ENCODE data around the gene AVPI1. TPM values are rescaled to one million over a fixed set of nuclear protein-coding genes. Genes with fewer than 3 reads are reported as not detected.
A peak's percentile ranks its signal among the peaks of the same experiment; 100 is the strongest.

AVPI1 gene
- total and polyA plus RNA-seq, 2 experiments from 2014 or later, result 7.4 to 7.6 TPM

DNA sequence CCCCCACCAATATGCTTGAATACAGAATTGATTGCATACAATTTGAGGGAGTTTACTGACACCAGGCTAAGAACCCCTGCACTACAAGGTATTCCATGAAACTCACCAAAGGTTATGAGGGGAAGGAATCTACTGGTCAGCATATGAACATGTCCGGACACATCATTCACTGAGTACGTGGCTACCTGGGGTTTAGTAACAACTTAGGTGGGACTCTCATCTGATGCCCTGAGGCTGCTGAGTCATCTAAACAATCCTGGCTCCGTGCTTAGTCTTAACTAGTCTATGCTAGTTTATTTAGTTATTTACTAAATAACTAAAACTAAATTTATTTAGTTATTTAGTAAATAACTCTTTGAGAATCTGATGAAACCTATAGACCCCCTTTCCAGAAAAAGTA is 35.3 kb downstream of the AVPI1 start:
- H3K79me2 ChIP-seq (replicated peaks; ENCODE audit: insufficient read depth), result peaks cover 41% of the 10 kb centered on the region
- H3K27me3 ChIP-seq (ENCODE audit: insufficient read depth), result no peaks in the 10 kb centered on the region
- Mint-ChIP-seq H3K9me3 (no peaks in the 10 kb centered on the region), H3K27ac (peak overlapping the region; percentile 58; the same call in 1 of the 2 replicates), H3K4me1 (peaks cover 25% of the 10 kb centered on the region), H3K4me3 (no peak overlapping the region), H3K36me3 (ENCODE audit: low read depth) (peaks cover 48% of the 10 kb centered on the region), H3K27me3 (ENCODE audit: insufficient read depth, low read depth, poor library complexity) (no peaks in the 10 kb centered on the region)
- peaks cover 28% of the 10 kb centered on the region; the same call in 1 of the 2 replicates for H3K4me1 ChIP-seq (ENCODE audit: insufficient read depth)
- no peaks in the 10 kb centered on the region for H3K9me2 ChIP-seq (ENCODE audit: insufficient read depth)
- no peaks in the 10 kb centered on the region; the same call in 1 of the 2 replicates for H3F3A ChIP-seq (replicated peaks; ENCODE audit: low read depth)
- TF ChIP-seq NANOG (IDR thresholded peaks at IDR 0.05; ENCODE audit: borderline replicate concordance) (no peak), JUNB (IDR thresholded peaks at IDR 0.05; ENCODE audit: unreplicated experiment) (no peak), EZH2phosphoT487 (IDR thresholded peaks at IDR 0.05; ENCODE audit: unreplicated experiment) (no peak), POLR2AphosphoS5 (IDR thresholded peaks at IDR 0.05; ENCODE audit: low read depth) (no peak), CTCF (conservative IDR thresholded peaks at IDR 0.05; ENCODE audit: low read depth in 2 of 2) (no peak), ZNF462 (CRISPR knock-in tag; IDR thresholded peaks at IDR 0.05) (no peak), ZNF331 (CRISPR knock-in tag; IDR thresholded peaks at IDR 0.05; ENCODE audit: low read depth) (no peak), STAT1 (IDR thresholded peaks at IDR 0.05; ENCODE audit: unreplicated experiment) (no peak), ZNF114 (CRISPR knock-in tag; IDR thresholded peaks at IDR 0.05) (no peak), CREB1 (CRISPR knock-in tag; IDR thresholded peaks at IDR 0.05; ENCODE audit: low read depth) (no peak)
- TF ChIP-seq, protein P1, sequence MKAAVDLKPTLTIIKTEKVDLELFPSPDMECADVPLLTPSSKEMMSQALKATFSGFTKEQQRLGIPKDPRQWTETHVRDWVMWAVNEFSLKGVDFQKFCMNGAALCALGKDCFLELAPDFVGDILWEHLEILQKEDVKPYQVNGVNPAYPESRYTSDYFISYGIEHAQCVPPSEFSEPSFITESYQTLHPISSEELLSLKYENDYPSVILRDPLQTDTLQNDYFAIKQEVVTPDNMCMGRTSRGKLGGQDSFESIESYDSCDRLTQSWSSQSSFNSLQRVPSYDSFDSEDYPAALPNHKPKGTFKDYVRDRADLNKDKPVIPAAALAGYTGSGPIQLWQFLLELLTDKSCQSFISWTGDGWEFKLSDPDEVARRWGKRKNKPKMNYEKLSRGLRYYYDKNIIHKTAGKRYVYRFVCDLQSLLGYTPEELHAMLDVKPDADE (IDR thresholded peaks at IDR 0.05), result no peak
- TF ChIP-seq, protein P2, sequence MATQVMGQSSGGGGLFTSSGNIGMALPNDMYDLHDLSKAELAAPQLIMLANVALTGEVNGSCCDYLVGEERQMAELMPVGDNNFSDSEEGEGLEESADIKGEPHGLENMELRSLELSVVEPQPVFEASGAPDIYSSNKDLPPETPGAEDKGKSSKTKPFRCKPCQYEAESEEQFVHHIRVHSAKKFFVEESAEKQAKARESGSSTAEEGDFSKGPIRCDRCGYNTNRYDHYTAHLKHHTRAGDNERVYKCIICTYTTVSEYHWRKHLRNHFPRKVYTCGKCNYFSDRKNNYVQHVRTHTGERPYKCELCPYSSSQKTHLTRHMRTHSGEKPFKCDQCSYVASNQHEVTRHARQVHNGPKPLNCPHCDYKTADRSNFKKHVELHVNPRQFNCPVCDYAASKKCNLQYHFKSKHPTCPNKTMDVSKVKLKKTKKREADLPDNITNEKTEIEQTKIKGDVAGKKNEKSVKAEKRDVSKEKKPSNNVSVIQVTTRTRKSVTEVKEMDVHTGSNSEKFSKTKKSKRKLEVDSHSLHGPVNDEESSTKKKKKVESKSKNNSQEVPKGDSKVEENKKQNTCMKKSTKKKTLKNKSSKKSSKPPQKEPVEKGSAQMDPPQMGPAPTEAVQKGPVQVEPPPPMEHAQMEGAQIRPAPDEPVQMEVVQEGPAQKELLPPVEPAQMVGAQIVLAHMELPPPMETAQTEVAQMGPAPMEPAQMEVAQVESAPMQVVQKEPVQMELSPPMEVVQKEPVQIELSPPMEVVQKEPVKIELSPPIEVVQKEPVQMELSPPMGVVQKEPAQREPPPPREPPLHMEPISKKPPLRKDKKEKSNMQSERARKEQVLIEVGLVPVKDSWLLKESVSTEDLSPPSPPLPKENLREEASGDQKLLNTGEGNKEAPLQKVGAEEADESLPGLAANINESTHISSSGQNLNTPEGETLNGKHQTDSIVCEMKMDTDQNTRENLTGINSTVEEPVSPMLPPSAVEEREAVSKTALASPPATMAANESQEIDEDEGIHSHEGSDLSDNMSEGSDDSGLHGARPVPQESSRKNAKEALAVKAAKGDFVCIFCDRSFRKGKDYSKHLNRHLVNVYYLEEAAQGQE (IDR thresholded peaks at IDR 0.05; ENCODE audit: unreplicated experiment), result no peak
- H4K20me1 ChIP-seq (replicated peaks; ENCODE audit: insufficient read depth), result peaks cover 12% of the 10 kb centered on the region
- H3K36me3 ChIP-seq (ENCODE audit: insufficient read depth), result peaks cover 37% of the 10 kb centered on the region
- DNase-seq (ENCODE audit: low spot score) (no peak), ATAC-seq (no peak)
- H3K4me2 ChIP-seq, result no peak overlapping the region
- no peak overlapping the region for H3K27ac ChIP-seq (ENCODE audit: low read depth)
- no peak overlapping the region for H3K4me3 ChIP-seq
- H2AFZ ChIP-seq, result no peak overlapping the region

Data from GM23338 (cell line).